H1 (cell line): Measurements from ENCODE around the gene CCL7. TPM values are rescaled to one million over a fixed set of nuclear protein-coding genes. Genes with fewer than 3 reads are reported as not detected.

Experiments used
- CTCF ChIA-PET: fragments of 300-600 bp; sonication (Branson Sonifier 250); formaldehyde crosslinking; loops from one replicate; lab custom pipeline; 2021; ENCODE audit not compliant: partially characterized antibody; lab: Charles Lee
- POLR2A ChIA-PET: fragments of 300-600 bp; sonication (Branson Sonifier 250); formaldehyde crosslinking; loops from one replicate; lab custom pipeline; 2021; ENCODE audit warnings: inconsistent platforms; ENCODE audit not compliant: partially characterized antibody; lab: Charles Lee
- DNase-seq, 2 experiments: peaks; one replicate each; pipeline versions ENCODE4 v3.0.0 to v3.0.0-alpha.2; 2010 to 2022; ENCODE audit warnings: low spot score in 2 of 2, low read depth in 1 of 2, mixed read lengths in 1 of 2
- FAIRE-seq: peaks from 2 replicates; lab custom pipeline; 2011; peaks lifted over from hg19 to GRCh38; lab: Jason Lieb, UNC
- H2AFZ ChIP-seq: 2 replicates; pipeline ENCODE4 v1.8.1; 2012; ENCODE audit warnings: low read length, inconsistent platforms
- H2AK5ac ChIP-seq: 2 replicates; pipeline ENCODE4 v1.6.1; 2013; ENCODE audit warnings: low read depth, low read length
- H2BK120ac ChIP-seq: replicated peaks from 2 replicates; pipeline ENCODE3; 2013; ENCODE audit warnings: low read depth, low read length, inconsistent platforms
- H2BK12ac ChIP-seq: 2 replicates; pipeline ENCODE4 v1.6.1; 2013; ENCODE audit warnings: low read depth, low read length
- H2BK15ac ChIP-seq: 2 replicates; pipeline ENCODE4 v1.6.1; 2013; ENCODE audit warnings: low read length
- H2BK20ac ChIP-seq: 2 replicates; pipeline ENCODE4 v1.6.1; 2013; ENCODE audit warnings: low read length
- H2BK5ac ChIP-seq: 2 replicates; pipeline ENCODE4 v1.6.1; 2013; ENCODE audit warnings: low read depth, low read length
- H3K14ac ChIP-seq: 2 replicates; pipeline ENCODE4 v1.6.1; 2013; ENCODE audit warnings: inconsistent platforms; ENCODE audit not compliant: insufficient read length
- H3K18ac ChIP-seq: 2 replicates; pipeline ENCODE4 v1.6.1; 2013; ENCODE audit warnings: low read length; ENCODE audit errors: extremely low read depth
- H3K23ac ChIP-seq: 2 replicates; pipeline ENCODE4 v1.6.1; 2013; ENCODE audit warnings: inconsistent platforms; ENCODE audit not compliant: insufficient read length
- H3K23me2 ChIP-seq: 2 replicates; pipeline ENCODE4 v1.6.1; 2013; ENCODE audit warnings: low read depth, low read length
- H3K27ac ChIP-seq: 2 replicates; pipeline ENCODE4 v1.6.1; 2011; ENCODE audit warnings: low read depth, low read length, inconsistent platforms
- H3K27me3 ChIP-seq, 4 experiments: replicated peaks in 1 of 4; 1 replicate in 1 of 4; 2 replicates in 3 of 4; pipeline versions ENCODE4 v1.6.1 to v1.8.1; 2011 to 2013; ENCODE audit warnings: low read length in 3 of 4, mild to moderate bottlenecking in 3 of 4, inconsistent platforms in 2 of 4, mixed read lengths in 2 of 4, moderate library complexity in 1 of 4; ENCODE audit not compliant: control insufficient read depth in 3 of 4, insufficient read depth in 3 of 4; ENCODE audit errors: extremely low read depth in 1 of 4
- H3K36me3 ChIP-seq, 4 experiments: 2 replicates each; pipeline versions ENCODE4 v1.6.1 to v1.8.1; 2011 to 2013; ENCODE audit warnings: mild to moderate bottlenecking in 4 of 4, low read length in 3 of 4, moderate library complexity in 2 of 4, control low read depth in 1 of 4, inconsistent platforms in 1 of 4; ENCODE audit not compliant: insufficient read depth in 4 of 4, control insufficient read depth in 2 of 4
- H3K4ac ChIP-seq: replicated peaks from 2 replicates; pipeline ENCODE3; 2013; ENCODE audit warnings: low read length, low read depth, mixed read lengths, inconsistent platforms; ENCODE audit not compliant: insufficient read length
- H3K4me1 ChIP-seq, 4 experiments: replicated peaks in 1 of 4; 1 replicate in 1 of 4; 2 replicates in 3 of 4; pipeline versions ENCODE4 v1.6.1 to v1.8.1; 2011 to 2013; ENCODE audit warnings: low read length in 3 of 4, inconsistent platforms in 2 of 4, mixed read lengths in 1 of 4; ENCODE audit not compliant: insufficient read depth in 4 of 4, control insufficient read depth in 3 of 4
- H3K4me2 ChIP-seq, 2 experiments: 2 replicates each; pipeline versions ENCODE4 v1.6.1 to v1.8.1; 2011 to 2013; ENCODE audit warnings: low read depth in 2 of 2, low read length in 2 of 2, control low read depth in 1 of 2, inconsistent platforms in 1 of 2, mild to moderate bottlenecking in 1 of 2; ENCODE audit not compliant: insufficient read depth in 1 of 2
- H3K4me3 ChIP-seq, 4 experiments: fragments of 200-600, 300-600 bp in 1 of 4; sonication (generic), shearing (Covaris generic), sonication (Bioruptor Twin) in 1 of 4; 2 replicates each; pipeline versions ENCODE4 v1.5.1 to v1.8.1; 2011 to 2016; ENCODE audit warnings: low read length in 4 of 4, low read depth in 3 of 4, control low read depth in 2 of 4, inconsistent platforms in 2 of 4, mild to moderate bottlenecking in 2 of 4, mixed read lengths in 1 of 4, moderate library complexity in 1 of 4; ENCODE audit not compliant: insufficient read depth in 2 of 4; ENCODE audit errors: extremely low read depth in 1 of 4
- H3K56ac ChIP-seq: replicated peaks from 2 replicates; pipeline ENCODE3; 2013; ENCODE audit warnings: low read depth, mild to moderate bottlenecking, mixed read lengths, low read length, inconsistent platforms; ENCODE audit not compliant: insufficient read length
- H3K79me1 ChIP-seq: 2 replicates; pipeline ENCODE4 v1.6.1; 2013; ENCODE audit warnings: low read depth, low read length, control low read depth
- H3K79me2 ChIP-seq, 2 experiments: 2 replicates each; pipeline versions ENCODE4 v1.6.1 to v1.8.1; 2012 to 2013; ENCODE audit warnings: low read length in 2 of 2, mild to moderate bottlenecking in 2 of 2, inconsistent platforms in 1 of 2; ENCODE audit not compliant: insufficient read depth in 2 of 2, control insufficient read depth in 1 of 2
- H3K9ac ChIP-seq, 4 experiments: replicated peaks in 1 of 4; 1 replicate in 1 of 4; 2 replicates in 3 of 4; pipeline versions ENCODE4 v1.6.1 to v1.8.1; 2011 to 2013; ENCODE audit warnings: low read depth in 3 of 4, low read length in 3 of 4, control low read depth in 2 of 4, mild to moderate bottlenecking in 2 of 4, moderate library complexity in 2 of 4, inconsistent platforms in 1 of 4; ENCODE audit errors: extremely low read depth in 1 of 4
- H3K9me3 ChIP-seq, 2 experiments: 2 replicates each; pipeline versions ENCODE4 v1.6.1 to v1.8.1; 2012 to 2013; ENCODE audit warnings: mild to moderate bottlenecking in 2 of 2, moderate library complexity in 2 of 2, control low read depth in 1 of 2, inconsistent platforms in 1 of 2, low read depth in 1 of 2, low read length in 1 of 2, mixed read lengths in 1 of 2; ENCODE audit not compliant: insufficient read depth in 2 of 2
- H4K20me1 ChIP-seq, 2 experiments: replicated peaks in 1 of 2; 2 replicates each; pipeline versions ENCODE3 to v1.8.1; 2011 to 2013; ENCODE audit warnings: inconsistent platforms in 2 of 2, low read length in 2 of 2, mild to moderate bottlenecking in 1 of 2; ENCODE audit not compliant: insufficient read depth in 2 of 2, control insufficient read depth in 1 of 2
- H4K5ac ChIP-seq: 2 replicates; pipeline ENCODE4 v1.6.1; 2013; ENCODE audit warnings: low read length, low read depth, mixed read lengths, inconsistent platforms; ENCODE audit not compliant: insufficient read length
- H4K8ac ChIP-seq: 2 replicates; pipeline ENCODE4 v1.8.0; 2013; ENCODE audit warnings: mild to moderate bottlenecking, moderate library complexity, low read length, inconsistent platforms; ENCODE audit not compliant: insufficient read depth; ENCODE audit errors: extremely low read depth
- H4K91ac ChIP-seq: replicated peaks from 2 replicates; pipeline ENCODE3; 2013; ENCODE audit warnings: low read length, mixed read lengths, inconsistent platforms; ENCODE audit not compliant: insufficient read length
- ATF3 ChIP-seq: IDR thresholded peaks from 2 replicates; pipeline ENCODE4 v1.6.1; 2011; ENCODE audit warnings: low read depth, mild to moderate bottlenecking, low read length; ENCODE audit not compliant: insufficient read depth
- CBX5 ChIP-seq: fragments of 300-800, 300-1000 bp; sonication (generic); IDR thresholded peaks from 2 replicates; pipeline ENCODE4 v1.7.1; 2016; ENCODE audit warnings: antibody characterized with exemption, low read length, low read depth
- CHD2 ChIP-seq: IDR thresholded peaks from 2 replicates; pipeline ENCODE4 v1.6.1; 2012; ENCODE audit warnings: low read length, improper control_type of control experiment
- CTBP2 ChIP-seq: IDR thresholded peaks from 2 replicates; pipeline ENCODE4 v1.7.0; 2011; ENCODE audit warnings: borderline replicate concordance, mild to moderate bottlenecking, moderate library complexity, mixed read lengths, low read length; ENCODE audit not compliant: insufficient read depth, insufficient read length
- CTCF ChIP-seq, 3 experiments: IDR thresholded peaks; 1 replicate in 2 of 3; 2 replicates in 1 of 3; pipeline versions ENCODE4 v1.5.1 to v1.6.1; 2011; ENCODE audit warnings: low read length in 3 of 3, mild to moderate bottlenecking in 3 of 3, inconsistent platforms in 2 of 3, low read depth in 1 of 3, moderate library complexity in 1 of 3; ENCODE audit not compliant: insufficient read depth in 1 of 3; ENCODE audit errors: control extremely low read depth in 1 of 3
- GTF2F1 ChIP-seq: IDR thresholded peaks from 2 replicates; pipeline ENCODE4 v1.6.1; 2012; ENCODE audit warnings: low read depth, low read length, improper control_type of control experiment, borderline replicate concordance
- KDM1A ChIP-seq: fragments of 200-600, 300-600 bp; sonication (generic); IDR thresholded peaks from 2 replicates; pipeline ENCODE4 v1.7.1; 2016; ENCODE audit warnings: mild to moderate bottlenecking, low read length, borderline replicate concordance
- RAD21 ChIP-seq, 2 experiments: IDR thresholded peaks in 1 of 2; conservative IDR thresholded peaks in 1 of 2; 2 replicates each; pipeline ENCODE4 v1.6.1; 2011; ENCODE audit warnings: low read depth in 2 of 2, low read length in 2 of 2, improper control_type of control experiment in 1 of 2, inconsistent platforms in 1 of 2, mild to moderate bottlenecking in 1 of 2, moderate library complexity in 1 of 2
- SP4 ChIP-seq: IDR thresholded peaks from 2 replicates; pipeline ENCODE4 v1.6.1; 2012; ENCODE audit warnings: low read length, inconsistent platforms
- YY1 ChIP-seq: IDR thresholded peaks from 2 replicates; pipeline ENCODE4 v1.6.1; 2011; ENCODE audit warnings: low read depth, mild to moderate bottlenecking, low read length
- ZNF274 ChIP-seq: IDR thresholded peaks from 2 replicates; pipeline ENCODE4 v1.7.0; 2012; ENCODE audit warnings: low read length, borderline replicate concordance; ENCODE audit errors: extremely low read depth
- WGBS, 2 experiments: shearing (Covaris generic) in 1 of 2; methylation state at CpG; one replicate each; pipeline versions ENCODE4 v1.1.6 to v1.1.7; 2013 to 2015; ENCODE audit warnings: low lambda C conversion rate in 2 of 2, mixed read lengths in 2 of 2, inconsistent platforms in 1 of 2, low coverage in 1 of 2, missing lambda C conversion rate in 1 of 2; ENCODE audit not compliant: insufficient replicate concordance in 2 of 2, insufficient coverage in 1 of 2, insufficient read length in 1 of 2; ENCODE audit errors: extremely low coverage in 1 of 2, missing lambda C conversion rate in 1 of 2; 5-methylcytosine and 5-hydroxymethylcytosine counted together
- polyA plus RNA-seq, 7 experiments: library from polyadenylated mRNA; depleted of rRNA in 3 of 7; stranded (reverse) in 5 of 7; unstranded in 2 of 7; fragments of >200 nt in 5 of 7; fragments of 200-250 nt in 2 of 7; gene quantifications; 1 replicate in 5 of 7; 2 replicates in 1 of 7; 4 replicates in 1 of 7; pipeline versions ENCODE4 v1.2.1 to v1.2.3, GENCODE V29; 2011 to 2013; ENCODE audit warnings: missing spikeins in 2 of 7, mixed read lengths in 2 of 7
- total RNA-seq: library from RNA; stranded (reverse); fragmentation: NEBNext Ultra II Directional; extraction: Animal tissue kit (Norgen Biotek cat#: 25700); gene quantifications from 2 replicates; pipeline ENCODE4 v1.2.1, GENCODE V29; 2021

The CCL7 gene
- total and polyA plus RNA-seq, 2 of the 8 experiments (the other 6 are each of a cell fraction or from before 2014, with no cell fraction given) = not detected

DNA sequence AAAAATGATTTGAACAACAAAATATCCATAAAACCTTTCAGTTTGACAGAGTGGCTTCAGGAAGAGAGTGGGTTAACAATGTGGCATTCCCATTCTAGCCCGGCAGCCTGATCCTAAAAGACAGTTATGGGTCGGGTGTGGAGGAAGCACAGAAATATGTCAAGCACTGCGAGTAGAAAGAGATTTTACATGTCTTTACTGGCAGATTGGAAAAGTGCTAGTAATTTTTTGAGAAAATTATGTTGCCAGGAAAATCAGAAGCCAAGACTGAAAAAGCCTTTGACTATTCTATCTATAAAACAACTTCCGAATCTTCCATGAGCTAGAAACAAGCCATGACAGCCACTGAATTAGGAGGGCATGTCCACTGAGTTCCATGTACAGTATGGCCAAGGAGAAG lies 9.2 kb upstream of the CCL7 start:
- no peaks in the 10 kb centered on the region for H3K9me3 ChIP-seq
- no peak overlapping the region for H3K18ac ChIP-seq
- H3K4me3 ChIP-seq = no peak overlapping the region
- no peak overlapping the region for H4K8ac ChIP-seq
- no peak overlapping the region for H4K91ac ChIP-seq
- no peak overlapping the region for H3K4me2 ChIP-seq
- no peak overlapping the region for H3K23ac ChIP-seq
- no peak overlapping the region for H4K5ac ChIP-seq
- DNase-seq (no peak), FAIRE-seq (no peak)
- no peaks in the 10 kb centered on the region; a peak in 1 of 7 replicates for H3K4me1 ChIP-seq
- H2BK12ac ChIP-seq = no peak overlapping the region
- no peak overlapping the region for H3K14ac ChIP-seq
- H3K23me2 ChIP-seq = no peaks in the 10 kb centered on the region
- H3K4ac ChIP-seq = no peak overlapping the region
- H2AK5ac ChIP-seq = no peak overlapping the region
- H3K9ac ChIP-seq = no peak overlapping the region
- ChIA-PET CTCF (no interaction called here), POLR2A (no interaction called here)
- H3K56ac ChIP-seq = no peak overlapping the region
- no peak overlapping the region for H3K27ac ChIP-seq
- WGBS, 2 experiments = 79% methylated on average over 4 of the region's 4 CpGs; no CpG with 5 or more reads in 1 of the 2 experiments
- no peaks in the 10 kb centered on the region for H4K20me1 ChIP-seq
- H3K36me3 ChIP-seq = no peaks in the 10 kb centered on the region
- no peak overlapping the region for H2BK20ac ChIP-seq
- H3K79me1 ChIP-seq = no peaks in the 10 kb centered on the region
- no peaks in the 10 kb centered on the region for H3K27me3 ChIP-seq
- H2BK15ac ChIP-seq = no peak overlapping the region
- no peak overlapping the region for H2BK120ac ChIP-seq
- H2AFZ ChIP-seq = no peak overlapping the region
- no peak overlapping the region for H2BK5ac ChIP-seq
- no peaks in the 10 kb centered on the region for H3K79me2 ChIP-seq
- TF ChIP-seq CTCF (IDR thresholded peaks at IDR 0.05; ENCODE audit: control extremely low read depth in 1 of 3, insufficient read depth in 1 of 3, low read depth in 1 of 3, low read length in 3 of 3) (no peak), CHD2 (no peak), CBX5 (no peak), ZNF274 (no peak), YY1 (no peak), SP4 (no peak), GTF2F1 (no peak), RAD21 (IDR thresholded peaks at IDR 0.05 in 1 of 2, conservative IDR thresholded peaks at IDR 0.05 in 1 of 2; ENCODE audit: low read depth in 2 of 2, low read length in 2 of 2) (no peak), ATF3 (no peak), KDM1A (no peak), CTBP2 (no peak)
